Neural progenitor cell (in vitro differentiated cells): ENCODE results near the gene PWP2.
"Not testable (repeated sequence)": the region's sequence is repeated elsewhere in the genome, so short reads cannot be mapped to it uniquely, and the experiment has no call there.

Experiments
- CTCF ChIP-seq: fragments of 200-600 bp; sonication (generic); IDR thresholded peaks from 2 replicates; pipeline ENCODE4 v1.5.1; 2017; ENCODE audit warnings: antibody characterized with exemption, mild to moderate bottlenecking
- EZH2 ChIP-seq: fragments of 200-600 bp; sonication (generic); IDR thresholded peaks from 2 replicates; pipeline ENCODE4 v1.6.1; 2017; ENCODE audit warnings: antibody characterized with exemption, mild to moderate bottlenecking, moderate library complexity

GRCh38 chr21:44150255-44150654 lies 43.1 kb downstream of the PWP2 start:
- TF ChIP-seq CTCF, EZH2: not testable (repeated sequence)
